ENCODE measurements around the gene DNM2.
"Not testable (repeated sequence)": the region's sequence is repeated elsewhere in the genome, so short reads cannot be mapped to it uniquely, and the experiment has no call there.

The DNM2 gene

DNA sequence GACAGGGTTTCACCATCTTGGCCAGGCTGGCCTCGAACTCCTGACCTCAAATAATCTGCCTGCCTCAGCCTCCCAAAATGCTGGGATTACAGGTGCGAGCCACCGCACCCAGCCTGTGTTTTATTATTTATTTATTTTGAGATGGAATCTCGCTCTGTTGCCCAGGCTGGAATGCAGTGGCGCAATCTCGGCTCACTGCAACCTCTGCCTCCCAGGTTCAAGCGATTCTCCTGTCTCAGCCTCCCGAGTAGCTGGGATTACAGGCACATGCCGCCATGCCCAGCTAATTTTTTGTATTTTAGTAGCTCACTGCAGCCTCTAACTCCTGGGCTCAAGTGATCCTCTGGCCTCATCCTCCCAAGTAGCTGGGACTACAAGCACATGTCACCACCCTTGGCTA is 159.7 kb downstream of the DNM2 start:
- H3K4me1 ChIP-seq (ENCODE audit: control insufficient read depth, insufficient read depth, low read length): peaks cover 21% of the 10 kb centered on the region
- not testable (repeated sequence) for H3K27me3 ChIP-seq (ENCODE audit: control insufficient read depth, insufficient read depth, low read length); H3K9me3 ChIP-seq (ENCODE audit: control insufficient read depth, low read length); H3K36me3 ChIP-seq (ENCODE audit: control insufficient read depth, insufficient read depth, low read length); H3K4me3 ChIP-seq (ENCODE audit: low read length); H3K9ac ChIP-seq (ENCODE audit: low read length)

DNA sequence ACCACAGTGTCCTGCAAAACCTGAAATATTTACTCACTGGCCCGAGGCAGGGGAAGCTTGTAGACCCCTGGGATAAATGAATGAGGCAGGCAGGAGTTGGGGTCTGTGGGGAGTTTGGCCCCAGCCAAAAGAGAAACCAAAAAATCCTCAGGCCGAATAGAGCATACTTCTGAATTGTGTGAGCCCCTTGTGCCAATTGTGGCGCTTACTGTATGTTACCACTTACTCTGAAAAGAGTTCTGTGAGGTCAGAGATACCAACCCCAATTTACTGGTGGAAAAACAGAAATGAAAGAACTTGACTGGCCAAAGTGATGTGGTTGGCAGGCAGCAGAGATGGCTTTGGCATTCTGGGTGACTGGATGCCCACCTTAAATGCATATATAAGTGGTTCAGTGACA is 160.4 kb downstream of the DNM2 start:
- no peak overlapping the region for H3K9ac ChIP-seq (ENCODE audit: low read length)
- H3K4me1 ChIP-seq (ENCODE audit: control insufficient read depth, insufficient read depth, low read length): peaks cover 15% of the 10 kb centered on the region
- H3K36me3 ChIP-seq (ENCODE audit: control insufficient read depth, insufficient read depth, low read length): no peaks in the 10 kb centered on the region
- no peaks in the 10 kb centered on the region for H3K27me3 ChIP-seq (ENCODE audit: control insufficient read depth, insufficient read depth, low read length)
- no peaks in the 10 kb centered on the region for H3K9me3 ChIP-seq (ENCODE audit: control insufficient read depth, low read length)
- no peak overlapping the region for H3K4me3 ChIP-seq (ENCODE audit: low read length)
